ENCODE measurements around the gene BCHE. TPM values are rescaled to one million over a fixed set of nuclear protein-coding genes. Genes with fewer than 3 reads are reported as not detected.

The BCHE gene
- total RNA-seq, 1 experiment from 2014 or later = 1.7 TPM

- H3K27me3 Mint-ChIP-seq (ENCODE audit: low read depth) = no peaks in the 10 kb centered on the region
- H3K9me3 Mint-ChIP-seq = no peaks in the 10 kb centered on the region
- TF ChIP-seq HMGXB4 (CRISPR knock-in tag; IDR thresholded peaks at IDR 0.05) (no peak), MLX (CRISPR knock-in tag; IDR thresholded peaks at IDR 0.05) (no peak), ZNF671 (CRISPR knock-in tag; IDR thresholded peaks at IDR 0.05) (no peak), RELA (CRISPR knock-in tag; IDR thresholded peaks at IDR 0.05; ENCODE audit: borderline replicate concordance) (no peak), CREM (CRISPR knock-in tag; IDR thresholded peaks at IDR 0.05) (no peak), SP1 (CRISPR knock-in tag; conservative IDR thresholded peaks at IDR 0.05) (no peak), ZNF232 (CRISPR knock-in tag; IDR thresholded peaks at IDR 0.05) (no peak), SMAD4 (CRISPR knock-in tag; IDR thresholded peaks at IDR 0.05) (no peak), ESRRA (CRISPR knock-in tag; IDR thresholded peaks at IDR 0.05; ENCODE audit: borderline replicate concordance) (no peak), CBFB (CRISPR knock-in tag; IDR thresholded peaks at IDR 0.05; ENCODE audit: low read depth) (no peak), EMX1 (CRISPR knock-in tag; IDR thresholded peaks at IDR 0.05) (no peak), FOXP1 (CRISPR knock-in tag; IDR thresholded peaks at IDR 0.05; ENCODE audit: borderline replicate concordance) (no peak)
- no peak overlapping the region for H3K27ac Mint-ChIP-seq
- DNase-seq (ENCODE audit: low spot score) (no peak), ATAC-seq (no peak)
- peaks cover 11% of the 10 kb centered on the region for H3K4me1 Mint-ChIP-seq
- no peak overlapping the region for H3K4me3 Mint-ChIP-seq
- H3K36me3 Mint-ChIP-seq = no peaks in the 10 kb centered on the region
- CTCF ChIA-PET = no interaction called here
- POLR2A ChIA-PET = no interaction called here
Observed at GRCh38 chr3:165755571-165755970, 81.7 kb downstream of the BCHE start.

DNA sequence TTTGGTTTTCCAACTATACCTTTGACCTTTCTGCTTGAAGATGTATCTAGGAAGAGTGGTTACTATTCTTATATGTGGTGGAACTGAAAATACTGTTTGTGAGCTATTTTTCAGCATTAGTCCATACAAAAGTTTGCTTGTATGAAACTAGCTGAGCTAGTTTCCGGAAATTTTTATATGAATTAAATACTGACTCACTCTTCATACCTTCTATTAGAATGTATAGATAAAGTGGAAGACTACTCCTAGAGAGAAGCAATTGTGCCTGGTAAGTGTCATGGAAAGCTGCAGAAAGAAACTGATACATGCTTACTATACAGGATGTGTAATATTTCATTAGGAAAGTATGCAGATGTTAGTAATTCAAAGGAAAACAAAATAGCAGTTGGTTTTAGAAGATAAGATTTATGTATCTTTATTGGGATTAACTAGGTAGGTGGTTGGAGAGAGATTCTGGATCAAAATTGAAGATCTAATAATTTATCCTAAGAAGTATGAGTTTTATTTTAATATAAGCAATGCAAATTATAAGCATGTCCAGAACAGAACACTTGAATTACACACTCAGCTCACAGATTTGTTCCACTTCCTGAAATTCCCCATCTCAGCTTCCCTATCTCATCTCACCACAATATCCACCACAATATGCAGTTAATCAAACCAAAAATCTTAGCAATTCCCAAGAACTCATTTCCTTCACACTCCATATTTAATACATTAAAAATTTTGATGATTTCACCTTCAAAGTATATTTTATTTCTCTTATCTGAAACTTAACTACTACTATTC lies 82.8 kb downstream of the BCHE start:
- no peaks in the 10 kb centered on the region for H3K27me3 Mint-ChIP-seq (ENCODE audit: low read depth)
- DNase-seq (ENCODE audit: low spot score) (no peak), ATAC-seq (no peak)
- no peak overlapping the region for H3K4me3 Mint-ChIP-seq
- CTCF ChIA-PET = no interaction called here
- H3K9me3 Mint-ChIP-seq = no peaks in the 10 kb centered on the region
- no peak overlapping the region for H3K27ac Mint-ChIP-seq
- H3K36me3 Mint-ChIP-seq = no peaks in the 10 kb centered on the region
- peaks cover 11% of the 10 kb centered on the region for H3K4me1 Mint-ChIP-seq
- TF ChIP-seq ZNF512 (CRISPR knock-in tag; IDR thresholded peaks at IDR 0.05; ENCODE audit: borderline replicate concordance) = no peak
- no peak for TF ChIP-seq ZNF532 (CRISPR knock-in tag; IDR thresholded peaks at IDR 0.05; ENCODE audit: borderline replicate concordance)
- TF ChIP-seq TEAD1 (CRISPR knock-in tag; IDR thresholded peaks at IDR 0.05) = no peak
- TF ChIP-seq ZNF121 (CRISPR knock-in tag; IDR thresholded peaks at IDR 0.05) = no peak
- no peak for TF ChIP-seq CBFB (CRISPR knock-in tag; IDR thresholded peaks at IDR 0.05; ENCODE audit: low read depth)
- POLR2A ChIA-PET = no interaction called here
